HG03025 (cell line): ENCODE measurements around the gene PHF20.
"Not testable (repeated sequence)": the region's sequence is repeated elsewhere in the genome, so short reads cannot be mapped to it uniquely, and the experiment has no call there.

Experiments used
- ATAC-seq: cut with Tn5 transposase; IDR thresholded peaks from one replicate; pipeline ENCODE4 v1.9.1; 2021; ENCODE audit warnings: mild to moderate bottlenecking, moderate library complexity; ENCODE audit not compliant: unreplicated experiment, low FRiP score

The PHF20 gene

GRCh38 chr20:35956616-35957015 lies 184.8 kb downstream of the PHF20 start:
- ATAC-seq = no peak

- ATAC-seq = not testable (repeated sequence)
These were observed 187.5 kb downstream of the PHF20 start for GRCh38 chr20:35959291-35959690.

- ATAC-seq = no peak
These were observed 192.1 kb downstream of the PHF20 start for GRCh38 chr20:35963878-35964277.

- ATAC-seq = no peak
These were observed 196.3 kb downstream of the PHF20 start, which contains the start of gene CNBD2 for GRCh38 chr20:35967979-35968640. Gene CNBD2, plus strand, starts transcription at chr20:35968590. Its CDS starts 173 bp downstream, at chr20:35968763.

DNA sequence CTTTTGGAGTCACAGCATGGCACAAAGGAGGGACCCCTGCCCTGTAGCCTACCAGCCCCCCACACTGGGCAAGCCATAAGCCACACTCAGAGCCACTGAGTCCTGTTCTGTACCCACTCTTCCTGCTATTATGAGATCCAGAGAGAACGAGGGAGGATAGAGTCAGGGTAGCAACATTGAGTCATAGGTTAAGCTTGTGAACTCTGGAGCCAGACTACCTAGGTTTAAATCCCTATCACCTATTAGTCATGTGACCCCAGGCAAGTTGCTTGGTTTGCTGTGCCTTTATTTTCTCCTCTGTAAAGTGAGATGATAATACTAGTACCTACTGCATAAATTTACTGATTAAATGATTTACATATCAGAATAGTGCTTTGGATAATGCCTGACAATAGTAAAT lies 197.1 kb downstream of the PHF20 start:
- no peak for ATAC-seq

GRCh38 chr20:35971981-35972380 lies 200.2 kb downstream of the PHF20 start:
- ATAC-seq = no peak

- no peak for ATAC-seq
These were observed 200.6 kb downstream of the PHF20 start for GRCh38 chr20:35972462-35972861.

DNA sequence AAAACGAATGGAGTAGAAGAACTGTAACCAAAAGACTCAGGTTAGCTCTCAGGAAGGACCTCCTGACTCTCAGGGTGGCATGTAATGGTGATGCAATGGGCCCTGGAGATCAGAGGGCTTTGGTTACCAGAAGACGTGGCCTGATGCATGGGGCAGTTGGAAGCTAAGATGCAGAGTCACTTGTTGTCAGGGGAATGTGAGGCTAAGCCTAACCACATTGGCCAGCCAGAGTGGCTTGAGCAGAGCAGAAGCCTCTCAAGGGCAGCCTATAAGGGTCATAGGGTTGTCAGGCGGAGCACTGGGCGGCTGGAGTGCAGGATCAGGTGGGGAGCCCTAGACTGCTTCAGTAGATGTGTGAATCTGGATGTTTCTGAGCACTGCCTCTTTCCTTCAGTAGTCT lies 202.4 kb downstream of the PHF20 start:
- ATAC-seq = no peak

DNA sequence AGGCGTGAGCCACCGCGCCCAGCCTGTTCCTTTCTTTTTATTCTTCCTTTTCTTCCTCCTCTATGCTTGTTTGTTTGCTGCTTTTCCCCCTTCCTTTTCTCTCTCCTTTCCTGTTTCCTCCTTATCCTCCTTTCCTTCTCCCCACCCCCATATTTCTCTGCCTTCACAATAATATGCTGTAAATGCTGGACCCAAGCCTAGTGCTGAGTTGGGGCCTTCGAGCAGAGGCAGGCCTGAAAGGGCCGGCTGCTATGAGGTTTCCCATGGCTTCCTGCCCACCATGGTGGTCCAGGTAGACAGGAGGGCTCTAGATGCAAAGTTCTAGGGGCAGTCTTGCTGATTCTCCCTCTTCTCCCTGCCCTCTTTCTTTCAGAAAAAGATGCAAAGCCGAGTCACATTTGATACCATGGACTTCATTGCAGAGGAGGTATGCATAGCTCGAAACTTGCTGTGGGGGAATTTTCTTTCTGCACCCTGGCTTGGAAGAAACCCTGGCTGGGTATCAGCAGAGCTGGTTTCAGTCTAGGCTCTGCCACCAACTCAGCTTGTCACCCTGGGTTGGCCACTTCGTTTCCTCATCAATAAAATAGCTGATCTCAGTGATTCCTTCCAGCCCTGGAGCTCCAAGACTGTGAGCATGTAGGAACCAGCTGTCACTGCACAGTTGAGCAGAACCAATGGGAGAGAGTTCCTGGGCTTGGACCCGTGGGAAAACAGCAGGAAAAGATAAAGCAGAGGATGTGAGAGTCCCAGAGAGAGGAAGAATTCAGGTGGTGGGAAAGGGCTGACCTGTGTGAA lies 204.0 kb downstream of the PHF20 start:
- ATAC-seq = no peak

DNA sequence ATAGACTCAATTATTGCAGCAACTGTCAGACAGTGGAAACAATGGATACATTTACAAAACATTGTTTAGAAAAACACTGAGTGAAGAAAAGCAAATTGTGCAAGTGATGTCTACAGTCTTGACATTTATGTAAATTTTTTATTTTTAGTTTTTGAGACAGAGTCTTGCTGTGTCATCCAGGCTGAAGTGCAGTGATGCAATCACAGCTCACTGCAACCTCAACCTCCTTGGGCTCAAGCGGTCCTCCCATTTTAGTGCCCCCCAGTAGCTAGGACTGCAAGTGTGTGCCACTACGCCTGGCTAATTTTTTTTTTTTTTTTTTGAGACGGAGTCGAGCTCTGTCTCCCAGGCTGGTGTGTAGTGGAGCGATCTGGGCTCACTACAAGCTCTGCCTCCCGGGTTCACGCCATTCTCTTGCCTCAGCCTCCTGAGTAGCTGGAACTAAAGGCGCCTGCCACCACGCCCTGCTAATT lies 206.3 kb downstream of the PHF20 start:
- ATAC-seq = no peak

GRCh38 chr20:35979544-35979943 lies 207.7 kb downstream of the PHF20 start:
- ATAC-seq = no peak

DNA sequence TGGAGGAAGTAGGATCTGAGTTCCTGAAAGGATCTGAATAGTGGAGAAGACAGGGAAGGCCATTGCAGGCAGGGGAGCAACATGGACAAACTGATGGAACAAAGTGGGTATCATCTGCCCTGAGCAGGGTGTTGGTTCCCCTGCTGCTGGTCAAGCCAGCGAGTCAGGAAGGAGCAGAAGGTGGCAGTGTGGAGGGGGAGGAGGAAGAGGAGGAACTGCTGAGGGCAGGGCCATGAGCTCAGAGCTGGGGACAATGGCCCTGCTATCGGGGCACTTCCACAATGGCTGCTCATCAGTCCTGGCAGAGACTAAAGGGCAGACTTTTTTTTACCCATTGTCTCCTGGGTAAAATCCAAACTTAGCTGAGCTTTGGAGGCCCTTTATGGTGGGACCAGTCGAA lies 210.2 kb downstream of the PHF20 start:
- no peak for ATAC-seq

- ATAC-seq = no peak
These were observed 212.6 kb downstream of the PHF20 start for GRCh38 chr20:35984382-35984781.

DNA sequence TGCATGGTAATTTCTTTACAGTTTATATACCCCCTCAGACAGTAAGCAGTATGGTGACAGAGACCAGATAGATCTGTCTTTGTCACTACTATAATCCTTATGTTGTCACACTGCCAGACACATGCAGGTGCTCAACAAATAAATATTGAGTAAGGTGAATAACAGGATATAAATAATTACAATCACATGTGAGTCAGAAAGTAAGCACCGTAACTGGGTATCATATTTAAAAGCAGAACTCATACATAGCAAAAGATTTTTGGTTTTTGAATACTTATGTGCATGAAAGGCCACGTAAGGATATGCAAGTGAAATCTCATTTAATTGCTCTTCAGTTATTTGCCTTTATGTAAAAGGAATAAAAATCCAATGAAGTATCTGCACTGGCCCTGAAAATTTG lies 214.0 kb downstream of the PHF20 start:
- ATAC-seq = no peak

- no peak for ATAC-seq
These were observed 217.2 kb downstream of the PHF20 start for GRCh38 chr20:35988910-35989463.

- no peak for ATAC-seq
These were observed 219.4 kb downstream of the PHF20 start for GRCh38 chr20:35991142-35991771.

- ATAC-seq = no peak
These were observed 221.0 kb downstream of the PHF20 start for GRCh38 chr20:35992713-35993335.

GRCh38 chr20:35994994-35995453 lies 223.2 kb downstream of the PHF20 start:
- no peak for ATAC-seq

GRCh38 chr20:35996492-35996891 lies 224.7 kb downstream of the PHF20 start:
- ATAC-seq = not testable (repeated sequence)
